DND-41 (cell line): ENCODE measurements around the gene SMTNL2.

Source experiments
- ATAC-seq: fragments of 200-7000 bp; cut with Tn5 transposase; 3 replicates; pipeline ENCODE4 v1.9.1; 2021; ENCODE audit warnings: low read depth; ENCODE audit not compliant: insufficient read depth
- DNase-seq: peaks from one replicate; pipeline ENCODE4 v3.0.0-alpha.2; 2020
- H2AFZ ChIP-seq: 2 replicates; pipeline ENCODE4 v1.6.0; 2012; ENCODE audit warnings: low read depth, low read length
- H3K27ac ChIP-seq: 2 replicates; pipeline ENCODE4 v1.5.1; 2012; ENCODE audit warnings: low read length, inconsistent platforms
- H3K27me3 ChIP-seq: fragments of 200-600 bp; sonication (generic); 2 replicates; pipeline ENCODE4 v1.6.0; 2012; ENCODE audit warnings: low read length, mild to moderate bottlenecking, inconsistent platforms; ENCODE audit not compliant: insufficient read depth, poor library complexity
- H3K36me3 ChIP-seq: 2 replicates; pipeline ENCODE4 v1.5.1; 2012; ENCODE audit warnings: low read length, inconsistent platforms; ENCODE audit not compliant: insufficient read depth
- H3K4me1 ChIP-seq: 2 replicates; pipeline ENCODE4 v1.5.1; 2012; ENCODE audit warnings: mild to moderate bottlenecking, low read length; ENCODE audit not compliant: insufficient read depth
- H3K4me2 ChIP-seq: 2 replicates; pipeline ENCODE4 v1.6.0; 2012; ENCODE audit warnings: mild to moderate bottlenecking, moderate library complexity, low read length, inconsistent platforms; ENCODE audit not compliant: insufficient read depth
- H3K4me3 ChIP-seq, 2 experiments: fragments of 200-600 bp in 1 of 2; shearing (Covaris generic) in 1 of 2; 2 replicates each; pipeline ENCODE4 v1.5.1; 2012 to 2016; ENCODE audit warnings: inconsistent platforms in 2 of 2, low read length in 2 of 2, mild to moderate bottlenecking in 2 of 2, low read depth in 1 of 2, moderate library complexity in 1 of 2
- H3K79me2 ChIP-seq: 2 replicates; pipeline ENCODE4 v1.6.0; 2012; ENCODE audit warnings: low read length, inconsistent platforms; ENCODE audit not compliant: insufficient read depth
- H3K9ac ChIP-seq: 2 replicates; pipeline ENCODE4 v1.6.0; 2012; ENCODE audit warnings: low read depth, mild to moderate bottlenecking, inconsistent platforms, low read length, moderate library complexity
- H3K9me3 ChIP-seq: 2 replicates; pipeline ENCODE4 v1.5.1; 2012; ENCODE audit warnings: low read length, moderate library complexity, mild to moderate bottlenecking, inconsistent platforms; ENCODE audit not compliant: insufficient read depth, severe bottlenecking
- H4K20me1 ChIP-seq: 2 replicates; pipeline ENCODE4 v1.6.0; 2012; ENCODE audit warnings: low read length; ENCODE audit not compliant: insufficient read depth
- CTCF ChIP-seq: IDR thresholded peaks from 2 replicates; pipeline ENCODE4 v1.5.1; 2012; ENCODE audit warnings: borderline replicate concordance, low read length, moderate library complexity, mild to moderate bottlenecking; ENCODE audit not compliant: poor library complexity, severe bottlenecking; ENCODE audit errors: extremely low read depth
- EZH2 ChIP-seq: IDR thresholded peaks from 3 replicates; pipeline ENCODE4 v1.6.1; 2012; ENCODE audit warnings: borderline replicate concordance, low read depth, mild to moderate bottlenecking, moderate library complexity, low read length, inconsistent platforms; ENCODE audit not compliant: severe bottlenecking

The SMTNL2 gene

GRCh38 chr17:4579678-4580077 is 4.7 kb upstream of the SMTNL2 start:
- Histone ChIP-seq H3K9ac (no peak overlapping the region), H3K27me3 (no peaks in the 10 kb centered on the region), H2AFZ (no peak overlapping the region), H3K36me3 (no peaks in the 10 kb centered on the region), H3K4me2 (no peak overlapping the region), H3K27ac (no peak overlapping the region), H4K20me1 (no peaks in the 10 kb centered on the region), H3K9me3 (no peaks in the 10 kb centered on the region), H3K4me1 (no peaks in the 10 kb centered on the region), H3K79me2 (no peaks in the 10 kb centered on the region), H3K4me3 (no peak overlapping the region)
- DNase-seq: no peak
- TF ChIP-seq EZH2 (no peak), CTCF (no peak)
- no peak for ATAC-seq

GRCh38 chr17:4580291-4580690 is 4.0 kb upstream of the SMTNL2 start:
- H3K27me3 ChIP-seq: no peaks in the 10 kb centered on the region
- no peak overlapping the region for H3K4me3 ChIP-seq

GRCh38 chr17:4582101-4582501 is 2.2 kb upstream of the SMTNL2 start:
- Histone ChIP-seq H2AFZ (no peak overlapping the region), H3K4me3 (no peak overlapping the region), H3K27me3 (peaks cover 1% of the 10 kb centered on the region), H4K20me1 (no peaks in the 10 kb centered on the region), H3K9ac (no peak overlapping the region), H3K36me3 (no peaks in the 10 kb centered on the region), H3K4me1 (no peaks in the 10 kb centered on the region), H3K27ac (no peak overlapping the region), H3K79me2 (no peaks in the 10 kb centered on the region), H3K4me2 (no peak overlapping the region), H3K9me3 (no peaks in the 10 kb centered on the region)
- no peak for TF ChIP-seq CTCF
- TF ChIP-seq EZH2: no peak
- DNase-seq: no peak
- ATAC-seq: no peak

More at GRCh38 chr17:4580291-4580690, 4.0 kb upstream of the SMTNL2 start:
- H4K20me1 ChIP-seq: no peaks in the 10 kb centered on the region
- no peak overlapping the region for H3K27ac ChIP-seq
- DNase-seq (no peak), ATAC-seq (no peak)
- TF ChIP-seq EZH2: no peak
- no peak for TF ChIP-seq CTCF
- H3K36me3 ChIP-seq: no peaks in the 10 kb centered on the region
- H2AFZ ChIP-seq: no peak overlapping the region
- no peaks in the 10 kb centered on the region for H3K79me2 ChIP-seq
- no peaks in the 10 kb centered on the region for H3K9me3 ChIP-seq
- H3K4me2 ChIP-seq: no peak overlapping the region
- H3K4me1 ChIP-seq: no peaks in the 10 kb centered on the region
- no peak overlapping the region for H3K9ac ChIP-seq

GRCh38 chr17:4582691-4583090 is 1.6 kb upstream of the SMTNL2 start:
- Histone ChIP-seq H3K9me3 (no peaks in the 10 kb centered on the region), H3K4me1 (no peaks in the 10 kb centered on the region), H3K9ac (no peak overlapping the region), H3K4me2 (no peak overlapping the region), H2AFZ (no peak overlapping the region), H3K27ac (no peak overlapping the region), H3K36me3 (no peaks in the 10 kb centered on the region), H3K79me2 (no peaks in the 10 kb centered on the region), H3K4me3 (no peak overlapping the region), H4K20me1 (no peaks in the 10 kb centered on the region), H3K27me3 (peaks cover 6% of the 10 kb centered on the region)
- ATAC-seq (no peak), DNase-seq (no peak)
- TF ChIP-seq CTCF: no peak
- no peak for TF ChIP-seq EZH2
